Measurements from ENCODE around the gene LETMD1. TPM values are rescaled to one million over a fixed set of nuclear protein-coding genes. Genes with fewer than 3 reads are reported as not detected.

LETMD1 gene
- total RNA-seq, 2 experiments from 2014 or later = 51.8 to 54.1 TPM

GRCh38 chr12:51049525-51049924 is 1.4 kb downstream of the LETMD1 start:
- no peaks in the 10 kb centered on the region for H3K27me3 Mint-ChIP-seq
- peaks cover 39% of the 10 kb centered on the region for H3K4me1 Mint-ChIP-seq (ENCODE audit: low read depth)
- H3K9me3 ChIP-seq (ENCODE audit: control insufficient read depth in 1 of 2, insufficient read depth in 1 of 2, low read length in 2 of 2) = no peaks in the 10 kb centered on the region
- peaks cover 25% of the 10 kb centered on the region for H3K4me1 ChIP-seq (ENCODE audit: insufficient read depth, low read length)
- H3K27me3 ChIP-seq (ENCODE audit: control insufficient read depth in 1 of 2, insufficient read depth in 2 of 2, low read length in 2 of 2) = no peaks in the 10 kb centered on the region
- no peak for TF ChIP-seq CTCF (IDR thresholded peaks at IDR 0.05)
- DNase-seq = no peak
- peaks cover 27% of the 10 kb centered on the region for H3K36me3 ChIP-seq (ENCODE audit: insufficient read depth, low read length)
- ChIA-PET POLR2A (interaction anchor here (1.1 to 2.2 kb wide), 4 partner anchors 23 to 285 kb away, joined by 4 to 12 read pairs (median 7); partner anchors contain the start of genes ATF1, POU6F1 and SLC11A2), CTCF (interaction anchor here (1.7 kb wide), 1 partner anchor 189 kb away, joined by 4 read pairs; the partner anchor contains the start of gene DAZAP2)
- H3K4me3 Mint-ChIP-seq = peak overlapping the region; percentile 93
- no peak for ATAC-seq (ENCODE audit: poor library complexity)
- H3K9me3 Mint-ChIP-seq = no peaks in the 10 kb centered on the region
- H3K27ac ChIP-seq (ENCODE audit: low read depth in 1 of 2, low read length in 2 of 2) = peak overlapping the region; percentile 22 to 94
- intact Hi-C loops (cut with DNase I, micrococcal nuclease) = loop anchor here (2.0 to 5.0 kb wide), 5 partner anchors 168 to 647 kb away; partner anchors contain the start of genes DAZAP2 (in 2 of the 2), LARP4 (in 1 of the 2) and POU6F1 (in 1 of the 2)
- H3K27ac Mint-ChIP-seq = peak overlapping the region; percentile 93
- peaks cover 47% of the 10 kb centered on the region for H3K36me3 Mint-ChIP-seq (ENCODE audit: low read depth)
- peak overlapping the region; percentile 91 for H3K4me3 ChIP-seq (ENCODE audit: low read length)

- H3K9me3 ChIP-seq (ENCODE audit: control insufficient read depth in 1 of 2, insufficient read depth in 1 of 2, low read length in 2 of 2) = no peaks in the 10 kb centered on the region
- Mint-ChIP-seq H3K36me3 (ENCODE audit: low read depth) (peaks cover 69% of the 10 kb centered on the region), H3K27me3 (no peaks in the 10 kb centered on the region), H3K4me1 (ENCODE audit: low read depth) (peaks cover 36% of the 10 kb centered on the region), H3K9me3 (no peaks in the 10 kb centered on the region), H3K27ac (no peak overlapping the region), H3K4me3 (no peak overlapping the region)
- H3K27ac ChIP-seq (ENCODE audit: low read depth in 1 of 2, low read length in 2 of 2) = no peak overlapping the region
- intact Hi-C loops (cut with DNase I, micrococcal nuclease) = no loop called here
- DNase-seq = no peak
- CTCF ChIA-PET = no interaction called here
- no peak overlapping the region for H3K4me3 ChIP-seq (ENCODE audit: low read length)
- H3K36me3 ChIP-seq (ENCODE audit: insufficient read depth, low read length) = peaks cover 47% of the 10 kb centered on the region
- no peak for TF ChIP-seq CTCF (IDR thresholded peaks at IDR 0.05)
- no peak for ATAC-seq (ENCODE audit: poor library complexity)
- no peaks in the 10 kb centered on the region for H3K27me3 ChIP-seq (ENCODE audit: control insufficient read depth in 1 of 2, insufficient read depth in 2 of 2, low read length in 2 of 2)
- peaks cover 25% of the 10 kb centered on the region for H3K4me1 ChIP-seq (ENCODE audit: insufficient read depth, low read length)
- POLR2A ChIA-PET = interaction anchor here (1.0 kb wide), 1 partner anchor 32 kb away, joined by 4 read pairs; the partner anchor contains the start of gene CSRNP2
Observed at GRCh38 chr12:51051787-51052186, 3.7 kb downstream of the LETMD1 start.

GRCh38 chr12:51055060-51055459 is 6.9 kb downstream of the LETMD1 start:
- intact Hi-C loops (cut with DNase I, micrococcal nuclease) = no loop called here
- Mint-ChIP-seq H3K9me3 (no peaks in the 10 kb centered on the region), H3K27me3 (no peaks in the 10 kb centered on the region), H3K36me3 (ENCODE audit: low read depth) (peaks cover 83% of the 10 kb centered on the region), H3K4me1 (ENCODE audit: low read depth) (peaks cover 6% of the 10 kb centered on the region), H3K4me3 (no peak overlapping the region), H3K27ac (no peak overlapping the region)
- no peaks in the 10 kb centered on the region for H3K27me3 ChIP-seq (ENCODE audit: control insufficient read depth in 1 of 2, insufficient read depth in 2 of 2, low read length in 2 of 2)
- DNase-seq (no peak), ATAC-seq (ENCODE audit: poor library complexity) (no peak)
- no peak overlapping the region for H3K4me3 ChIP-seq (ENCODE audit: low read length)
- no peak for TF ChIP-seq CTCF (IDR thresholded peaks at IDR 0.05)
- peaks cover 5% of the 10 kb centered on the region for H3K4me1 ChIP-seq (ENCODE audit: insufficient read depth, low read length)
- no peaks in the 10 kb centered on the region for H3K9me3 ChIP-seq (ENCODE audit: control insufficient read depth in 1 of 2, insufficient read depth in 1 of 2, low read length in 2 of 2)
- no peak overlapping the region for H3K27ac ChIP-seq (ENCODE audit: low read depth in 1 of 2, low read length in 2 of 2)
- H3K36me3 ChIP-seq (ENCODE audit: insufficient read depth, low read length) = peaks cover 78% of the 10 kb centered on the region
- POLR2A ChIA-PET = no interaction called here
- CTCF ChIA-PET = interaction anchor here (0.6 kb wide), 1 partner anchor 176 kb away, joined by 3 read pairs; no protein-coding TSS in a partner anchor

Measured in CD4-positive, alpha-beta T cell (primary cell).